T-helper 1 cell treated with Interleukin-12 subunit alpha and Interleukin-12 subunit beta and Interleukin-4 antibody, amounts not matched to agents 30 μg/mL and 1 μg/mL, for 36 hours (primary cell): ENCODE data around the gene ZBTB4.
"Not testable (repeated sequence)": the region's sequence is repeated elsewhere in the genome, so short reads cannot be mapped to it uniquely, and the experiment has no call there.

Experiments
- H3K27ac Mint-ChIP-seq: one replicate; pipeline ENCODE4 v1.8.0; 2021; ENCODE audit warnings: mild to moderate bottlenecking, mixed read lengths
- H3K27me3 Mint-ChIP-seq: one replicate; pipeline ENCODE4 v1.8.0; 2021; ENCODE audit warnings: low read depth, mixed read lengths
- H3K36me3 Mint-ChIP-seq: one replicate; pipeline ENCODE4 v1.8.0; 2021; ENCODE audit warnings: low read depth, mixed read lengths
- H3K4me1 Mint-ChIP-seq: one replicate; pipeline ENCODE4 v1.8.0; 2021; ENCODE audit warnings: low read depth, mixed read lengths
- H3K4me3 Mint-ChIP-seq: one replicate; pipeline ENCODE4 v1.8.0; 2021; ENCODE audit warnings: mild to moderate bottlenecking, moderate library complexity, mixed read lengths
- H3K9me3 Mint-ChIP-seq: one replicate; pipeline ENCODE4 v1.8.0; 2021; ENCODE audit warnings: mixed read lengths

ZBTB4 gene

DNA sequence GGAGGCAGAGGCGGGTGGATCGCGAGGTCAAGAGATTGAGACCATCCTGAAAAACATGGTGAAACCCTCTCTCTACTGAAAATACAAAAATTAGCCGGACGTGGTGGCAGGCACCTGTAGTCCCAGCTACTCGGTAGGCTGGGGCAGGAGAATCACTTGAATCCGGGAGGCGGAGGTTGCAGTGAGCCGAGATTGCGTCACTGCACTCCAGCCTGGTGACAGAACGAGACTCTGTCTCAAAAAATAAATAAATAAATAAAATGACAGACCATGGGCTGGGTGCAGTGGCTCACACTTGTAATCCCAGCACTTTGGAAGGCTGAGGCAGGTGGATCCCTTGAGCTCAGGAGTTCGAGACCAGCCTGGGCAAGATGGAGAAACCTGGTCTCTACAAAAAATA, 9.6 kb downstream of the ZBTB4 start:
- H3K4me1 Mint-ChIP-seq, H3K27ac Mint-ChIP-seq: not testable (repeated sequence)

GRCh38 chr17:7468804-7469389, 10.5 kb downstream of the ZBTB4 start:
- H3K4me3 Mint-ChIP-seq = no peak overlapping the region
- H3K36me3 Mint-ChIP-seq = peaks cover 10% of the 10 kb centered on the region
- H3K9me3 Mint-ChIP-seq = no peaks in the 10 kb centered on the region
- H3K27ac Mint-ChIP-seq = no peak overlapping the region
- peaks cover 8% of the 10 kb centered on the region for H3K4me1 Mint-ChIP-seq
- no peaks in the 10 kb centered on the region for H3K27me3 Mint-ChIP-seq

More for the DNA sequence above, 9.6 kb downstream of the ZBTB4 start:
- H3K9me3 Mint-ChIP-seq, H3K27me3 Mint-ChIP-seq, H3K4me3 Mint-ChIP-seq, H3K36me3 Mint-ChIP-seq: not testable (repeated sequence)

DNA sequence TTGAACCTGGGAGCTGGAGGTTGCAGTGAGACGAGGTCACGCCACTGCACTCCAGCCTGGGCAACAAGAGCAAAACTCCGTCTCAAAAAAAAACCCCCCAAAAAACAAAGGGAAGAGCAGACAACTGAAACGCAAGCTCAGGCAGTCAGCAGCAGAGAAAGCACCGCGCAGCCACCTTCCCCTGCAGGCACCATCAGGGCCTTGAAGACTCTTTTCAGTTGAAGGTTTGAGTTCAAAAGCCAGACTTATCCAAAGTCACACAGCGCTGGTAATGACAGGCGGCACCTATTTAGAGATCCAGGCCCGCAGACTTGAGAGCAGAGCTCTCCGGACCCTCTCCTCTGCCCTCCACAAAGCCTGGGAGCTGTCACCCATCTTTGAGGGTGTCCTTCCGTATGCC, 11.1 kb downstream of the ZBTB4 start:
- Mint-ChIP-seq H3K4me3 (no peak overlapping the region), H3K27ac (no peak overlapping the region)

DNA sequence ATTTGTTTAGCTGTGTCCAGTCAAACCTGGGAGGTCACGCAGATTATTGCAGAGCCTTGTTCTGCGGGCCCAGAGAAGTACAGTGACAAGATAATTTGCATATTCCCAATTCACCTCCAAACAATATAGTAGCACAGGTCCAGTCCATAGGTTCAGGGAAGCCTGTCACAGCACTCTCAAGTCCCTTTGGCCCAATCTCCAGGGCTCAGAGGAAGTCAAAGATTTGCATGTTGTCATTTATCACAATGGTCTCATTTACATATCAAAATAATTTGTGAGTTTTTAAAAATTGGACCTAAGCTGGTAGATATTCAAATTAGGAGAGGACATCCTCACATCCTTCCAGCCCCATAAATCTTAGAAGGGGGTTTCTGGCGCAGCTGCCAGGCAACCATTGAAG, 11.9 kb downstream of the ZBTB4 start:
- Mint-ChIP-seq H3K27me3 (no peaks in the 10 kb centered on the region), H3K27ac (no peak overlapping the region), H3K36me3 (peaks cover 12% of the 10 kb centered on the region), H3K9me3 (no peaks in the 10 kb centered on the region), H3K4me3 (no peak overlapping the region), H3K4me1 (peaks cover 8% of the 10 kb centered on the region)

More for the DNA sequence above, 11.1 kb downstream of the ZBTB4 start:
- no peaks in the 10 kb centered on the region for H3K27me3 Mint-ChIP-seq
- peaks cover 10% of the 10 kb centered on the region for H3K36me3 Mint-ChIP-seq
- H3K9me3 Mint-ChIP-seq = no peaks in the 10 kb centered on the region
- H3K4me1 Mint-ChIP-seq = peaks cover 8% of the 10 kb centered on the region

- Mint-ChIP-seq H3K4me1 (peaks cover 4% of the 10 kb centered on the region), H3K4me3 (no peak overlapping the region), H3K36me3 (peaks cover 12% of the 10 kb centered on the region), H3K9me3 (no peaks in the 10 kb centered on the region), H3K27me3 (no peaks in the 10 kb centered on the region), H3K27ac (no peak overlapping the region)
These were observed 12.6 kb downstream of the ZBTB4 start for GRCh38 chr17:7466639-7467341.

DNA sequence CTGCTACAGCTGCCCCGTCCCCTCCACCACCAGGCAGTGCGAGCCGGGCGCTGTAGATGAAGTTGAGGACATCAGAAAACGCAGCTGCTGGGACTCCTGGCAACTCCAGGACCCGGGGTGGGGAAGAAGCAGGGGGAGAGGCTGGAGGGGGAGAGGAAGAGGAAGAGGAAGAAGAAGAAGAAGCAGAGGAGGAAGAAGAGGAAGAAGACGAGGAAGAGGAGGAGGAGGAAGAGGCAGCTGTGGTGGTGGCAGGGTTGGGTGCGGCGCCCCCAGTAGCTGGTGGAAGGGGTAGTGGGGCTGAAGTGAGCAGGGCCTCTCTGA, 13.2 kb downstream of the ZBTB4 start:
- Mint-ChIP-seq H3K27me3 (no peaks in the 10 kb centered on the region), H3K4me1 (no peaks in the 10 kb centered on the region), H3K27ac (no peak overlapping the region), H3K4me3 (no peak overlapping the region), H3K9me3 (no peaks in the 10 kb centered on the region), H3K36me3 (peaks cover 14% of the 10 kb centered on the region)

DNA sequence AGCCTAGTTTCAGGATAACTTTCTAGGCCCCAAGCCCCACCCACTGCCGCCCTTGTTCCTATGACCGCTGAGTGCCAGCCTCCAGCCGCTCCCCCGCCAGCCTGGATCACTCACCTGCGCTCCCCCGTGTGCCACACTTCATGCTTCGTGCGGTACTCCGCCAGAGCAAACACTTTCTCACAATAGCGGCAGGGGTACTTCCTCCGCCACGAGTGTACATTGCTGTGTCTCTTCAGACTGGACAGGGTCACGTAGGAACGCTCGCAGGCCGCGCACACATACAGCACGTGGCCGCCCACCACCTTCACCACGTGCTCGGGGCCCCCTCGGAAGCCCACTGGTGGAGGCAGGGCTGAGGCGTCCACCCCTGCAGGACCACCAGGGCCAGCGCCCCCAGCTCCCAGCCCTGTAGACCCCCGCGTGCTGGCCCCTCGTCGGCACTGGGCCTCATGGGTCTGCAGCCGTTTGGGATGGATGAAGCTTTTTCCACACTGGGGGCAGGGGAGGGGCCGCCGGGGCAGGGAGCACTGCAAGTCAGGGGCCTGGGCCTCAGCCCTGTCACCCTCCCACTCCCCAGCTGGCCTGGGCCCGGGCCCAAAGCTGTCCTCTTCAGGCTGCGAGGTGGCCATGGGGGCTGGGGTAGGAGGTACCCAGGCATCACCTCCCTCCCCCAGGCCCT, 13.7 kb downstream of the ZBTB4 start:
- H3K9me3 Mint-ChIP-seq = no peaks in the 10 kb centered on the region
- H3K36me3 Mint-ChIP-seq = peaks cover 19% of the 10 kb centered on the region
- H3K27ac Mint-ChIP-seq = no peak overlapping the region
- H3K4me3 Mint-ChIP-seq = no peak overlapping the region
- no peaks in the 10 kb centered on the region for H3K4me1 Mint-ChIP-seq
- no peaks in the 10 kb centered on the region for H3K27me3 Mint-ChIP-seq

GRCh38 chr17:7464081-7464480, 15.3 kb downstream of the ZBTB4 start:
- no peaks in the 10 kb centered on the region for H3K9me3 Mint-ChIP-seq
- H3K36me3 Mint-ChIP-seq = peaks cover 26% of the 10 kb centered on the region
- H3K27ac Mint-ChIP-seq = no peak overlapping the region

DNA sequence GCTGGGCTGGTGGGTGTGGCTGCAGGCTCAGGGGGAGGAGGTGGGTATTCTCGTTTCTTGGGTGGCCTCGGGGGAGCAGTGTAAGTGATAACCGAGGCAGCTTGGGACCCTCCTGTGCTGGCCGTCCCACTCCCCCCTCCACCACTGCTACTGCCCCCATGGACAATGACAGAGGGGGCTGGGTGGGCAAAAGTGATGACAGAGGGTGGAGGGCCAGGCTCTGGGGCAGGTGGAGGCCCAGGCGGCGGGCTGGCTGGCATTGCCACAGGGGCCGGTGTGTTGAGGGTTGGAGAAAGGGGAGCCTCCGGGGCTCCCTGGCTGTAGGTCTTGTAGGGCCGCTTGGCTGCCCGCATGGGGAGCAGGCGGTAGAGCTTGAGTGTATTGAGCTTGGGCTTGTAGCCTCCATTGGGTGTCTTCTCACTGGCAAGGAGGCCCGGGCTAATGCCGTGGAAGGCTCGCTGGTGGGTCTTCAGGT, 16.0 kb downstream of the ZBTB4 start:
- Mint-ChIP-seq H3K4me1 (peaks cover 3% of the 10 kb centered on the region), H3K27ac (no peak overlapping the region), H3K4me3 (no peak overlapping the region), H3K36me3 (peaks cover 27% of the 10 kb centered on the region), H3K9me3 (no peaks in the 10 kb centered on the region), H3K27me3 (no peaks in the 10 kb centered on the region)

More at GRCh38 chr17:7464081-7464480, 15.3 kb downstream of the ZBTB4 start:
- Mint-ChIP-seq H3K4me3 (no peak overlapping the region), H3K27me3 (no peaks in the 10 kb centered on the region), H3K4me1 (peaks cover 2% of the 10 kb centered on the region)

GRCh38 chr17:7462474-7463371, 16.7 kb downstream of the ZBTB4 start:
- Mint-ChIP-seq H3K36me3 (peaks cover 27% of the 10 kb centered on the region), H3K4me3 (no peak overlapping the region), H3K27me3 (no peaks in the 10 kb centered on the region), H3K4me1 (peaks cover 3% of the 10 kb centered on the region), H3K9me3 (no peaks in the 10 kb centered on the region), H3K27ac (no peak overlapping the region)

GRCh38 chr17:7460850-7461660, 18.4 kb downstream of the ZBTB4 start:
- Mint-ChIP-seq H3K4me3 (no peak overlapping the region), H3K27me3 (no peaks in the 10 kb centered on the region), H3K27ac (no peak overlapping the region), H3K36me3 (peaks cover 21% of the 10 kb centered on the region), H3K4me1 (peaks cover 8% of the 10 kb centered on the region), H3K9me3 (no peaks in the 10 kb centered on the region)

DNA sequence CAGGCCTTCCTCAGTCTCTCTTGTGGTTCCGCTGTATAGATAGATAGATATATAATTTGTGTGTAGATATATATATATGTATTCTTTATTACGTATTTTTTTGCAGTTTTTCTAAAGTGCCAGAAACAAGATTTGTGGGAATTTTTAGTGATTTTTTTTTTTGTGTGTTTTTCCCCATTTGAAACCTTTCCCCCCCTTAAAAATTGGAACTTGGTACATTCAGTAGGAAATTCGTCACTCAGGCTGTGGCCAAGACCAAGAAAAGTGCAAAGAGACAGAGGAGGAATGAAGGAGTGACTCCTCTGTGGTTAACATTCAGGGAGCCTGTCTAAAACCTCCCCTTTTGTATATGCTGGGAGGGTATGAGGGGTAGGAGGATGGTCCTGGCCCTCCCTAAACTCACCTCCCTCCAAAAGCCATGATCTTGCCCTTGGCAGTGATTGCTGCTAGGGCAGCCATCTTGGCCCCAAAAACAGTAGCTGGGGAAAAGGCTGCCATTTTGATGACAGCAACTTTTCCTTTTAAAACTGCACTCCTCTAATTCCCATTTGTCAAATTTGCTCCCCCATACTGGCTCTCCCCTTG, 19.4 kb downstream of the ZBTB4 start:
- no peak overlapping the region for H3K4me3 Mint-ChIP-seq
- H3K36me3 Mint-ChIP-seq = peaks cover 23% of the 10 kb centered on the region
- H3K27ac Mint-ChIP-seq = no peak overlapping the region
- no peaks in the 10 kb centered on the region for H3K27me3 Mint-ChIP-seq
- H3K9me3 Mint-ChIP-seq = no peaks in the 10 kb centered on the region
- peaks cover 11% of the 10 kb centered on the region for H3K4me1 Mint-ChIP-seq

DNA sequence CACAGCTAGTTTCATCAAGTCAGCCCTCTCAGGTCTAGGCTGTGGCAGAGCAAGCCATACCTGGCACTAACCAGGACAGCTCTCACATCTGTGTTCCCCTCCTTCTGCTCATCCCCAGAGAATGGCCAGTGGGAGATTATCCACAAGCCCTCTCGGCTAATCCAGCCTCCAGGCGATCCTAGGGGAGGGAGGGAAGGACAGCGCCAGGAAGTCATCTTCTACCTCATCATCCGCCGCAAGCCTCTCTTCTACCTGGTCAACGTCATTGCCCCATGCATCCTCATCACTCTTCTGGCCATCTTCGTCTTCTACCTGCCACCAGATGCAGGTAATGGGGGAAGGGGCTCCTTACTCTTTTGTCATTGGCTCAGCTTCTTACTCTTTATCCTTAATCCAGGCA, 31.0 kb downstream of the ZBTB4 start:
- H3K4me3 Mint-ChIP-seq = no peak overlapping the region
- H3K9me3 Mint-ChIP-seq = no peaks in the 10 kb centered on the region
- peaks cover 29% of the 10 kb centered on the region for H3K27me3 Mint-ChIP-seq
- peaks cover 25% of the 10 kb centered on the region for H3K4me1 Mint-ChIP-seq
- H3K27ac Mint-ChIP-seq = no peak overlapping the region
- H3K36me3 Mint-ChIP-seq = peaks cover 29% of the 10 kb centered on the region
